Measurements from ENCODE around the gene ACSBG1. TPM values are rescaled to one million over a fixed set of nuclear protein-coding genes. Genes with fewer than 3 reads are reported as not detected.
A peak's percentile ranks its signal among the peaks of the same experiment; 100 is the strongest.

Gene ACSBG1
- total RNA-seq, 2 experiments from 2014 or later: 0.02 TPM; not detected in 1

DNA sequence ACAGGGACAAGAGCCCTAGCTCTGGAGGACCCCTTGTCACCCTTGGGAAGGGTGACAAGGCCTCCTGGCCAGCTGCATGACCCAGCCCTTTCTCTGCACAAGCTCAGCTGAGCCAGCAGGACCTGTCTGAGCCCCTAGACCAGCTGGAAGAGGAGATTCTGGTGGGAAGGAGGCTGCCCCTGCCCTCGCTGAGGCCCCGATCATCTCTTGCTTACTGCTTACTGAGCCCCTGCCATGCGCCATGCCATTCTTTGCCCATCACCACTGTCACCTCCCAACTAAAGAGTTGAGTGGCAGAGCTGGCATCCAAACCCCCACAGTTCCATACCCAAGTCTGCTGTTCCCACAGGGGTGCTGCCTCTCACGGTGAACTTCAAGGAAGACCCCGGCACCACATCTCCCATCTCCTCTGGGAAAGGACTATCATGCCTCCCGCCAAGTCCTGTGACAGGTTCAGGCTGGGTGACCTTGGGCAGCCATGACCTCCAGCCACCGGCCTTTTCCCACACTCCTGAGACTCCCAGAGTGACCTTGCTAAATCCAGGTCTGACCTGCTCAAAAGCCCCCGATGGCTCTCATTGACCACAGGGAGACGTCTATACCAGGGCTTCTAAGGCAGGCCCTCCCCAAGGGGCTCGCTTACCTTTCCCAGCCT, 34.0 kb downstream of the ACSBG1 start:
- POLR2A ChIA-PET: no interaction called here
- intact Hi-C loops (cut with DNase I, micrococcal nuclease): no loop called here
- Mint-ChIP-seq H3K36me3 (ENCODE audit: low read depth) (no peaks in the 10 kb centered on the region), H3K9me3 (ENCODE audit: low read depth) (no peaks in the 10 kb centered on the region), H3K27ac (no peak overlapping the region), H3K4me3 (no peak overlapping the region), H3K27me3 (no peaks in the 10 kb centered on the region), H3K4me1 (no peaks in the 10 kb centered on the region)
- CTCF ChIA-PET: interaction anchor here (0.6 to 1.9 kb wide), 3 partner anchors 16 to 287 kb away, joined by 3 to 4 read pairs (median 4); no protein-coding TSS in a partner anchor
- no peak for DNase-seq
- ATAC-seq: no peak

DNA sequence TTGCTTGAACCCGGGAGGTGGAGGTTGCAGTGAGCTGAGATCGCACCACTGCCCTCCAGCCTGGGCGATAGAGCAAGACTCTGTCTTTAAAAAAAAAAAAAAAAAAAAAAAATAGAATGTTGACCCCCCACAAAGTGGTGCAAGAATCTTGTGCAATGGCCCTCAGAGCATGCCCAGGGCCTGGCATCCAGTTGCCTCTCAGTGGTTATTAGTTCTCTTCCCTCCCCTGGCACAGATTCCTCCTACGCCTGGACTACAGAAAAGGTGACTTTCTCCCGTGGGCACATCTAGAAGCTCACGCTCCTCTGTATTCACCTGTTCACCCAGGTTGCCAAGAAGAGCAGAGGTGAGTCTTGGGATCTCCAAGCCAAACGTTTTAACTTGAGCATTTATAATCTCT, 36.7 kb downstream of the ACSBG1 start:
- no peak overlapping the region for H3K4me3 Mint-ChIP-seq
- intact Hi-C loops (cut with DNase I, micrococcal nuclease): loop anchor here in 1 of 2 experiments (5.0 kb wide), 1 partner anchor 285 kb away; no protein-coding TSS in a partner anchor
- no peaks in the 10 kb centered on the region for H3K4me1 Mint-ChIP-seq
- ATAC-seq (no peak), DNase-seq (no peak)
- H3K27ac Mint-ChIP-seq: no peak overlapping the region
- ChIA-PET POLR2A (no interaction called here), CTCF (interaction anchor here (0.7 to 3.3 kb wide), 5 partner anchors 26 to 199 kb away, joined by 3 to 47 read pairs (median 3); partner anchors contain the start of gene CIB2)
- no peaks in the 10 kb centered on the region for H3K36me3 Mint-ChIP-seq (ENCODE audit: low read depth)
- no peaks in the 10 kb centered on the region for H3K9me3 Mint-ChIP-seq (ENCODE audit: low read depth)
- no peaks in the 10 kb centered on the region for H3K27me3 Mint-ChIP-seq

DNA sequence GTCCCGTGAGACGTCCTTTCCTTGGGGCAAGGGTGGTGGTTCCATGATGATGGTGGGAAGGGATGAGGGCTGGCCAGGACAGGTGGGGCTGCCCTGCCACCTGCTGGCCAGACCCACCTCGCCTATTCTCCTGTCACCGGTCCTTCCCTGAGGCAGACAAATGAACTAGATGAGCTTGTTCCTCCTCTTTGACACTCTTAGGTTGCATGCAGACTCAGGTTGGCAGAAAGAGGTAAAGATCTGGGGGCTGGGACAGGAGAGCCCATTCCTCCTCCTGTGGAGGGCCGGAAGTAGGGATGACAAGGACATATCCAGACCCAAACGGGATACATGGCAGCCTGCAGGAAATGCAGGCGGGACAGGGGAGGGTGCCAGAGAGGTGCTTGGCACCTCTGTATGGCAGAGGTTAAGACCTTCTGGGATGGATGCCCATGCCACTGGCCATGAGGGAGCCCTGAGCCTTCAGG, 38.6 kb downstream of the ACSBG1 start:
- Mint-ChIP-seq H3K4me1 (no peaks in the 10 kb centered on the region), H3K9me3 (ENCODE audit: low read depth) (no peaks in the 10 kb centered on the region), H3K4me3 (no peak overlapping the region), H3K36me3 (ENCODE audit: low read depth) (no peaks in the 10 kb centered on the region), H3K27me3 (no peaks in the 10 kb centered on the region), H3K27ac (no peak overlapping the region)
- DNase-seq (peak; percentile 66), ATAC-seq (peak; percentile 87)
- CTCF ChIA-PET: interaction anchor here (0.7 to 3.3 kb wide), 36 partner anchors 9 to 288 kb away, joined by 3 to 47 read pairs (median 6); partner anchors contain the start of gene CIB2
- POLR2A ChIA-PET: no interaction called here
- intact Hi-C loops (cut with DNase I, micrococcal nuclease): loop anchor here (1.0 to 5.0 kb wide), 6 partner anchors 46 to 283 kb away; partner anchors contain the start of gene CIB2 (in 1 of the 2)

DNA sequence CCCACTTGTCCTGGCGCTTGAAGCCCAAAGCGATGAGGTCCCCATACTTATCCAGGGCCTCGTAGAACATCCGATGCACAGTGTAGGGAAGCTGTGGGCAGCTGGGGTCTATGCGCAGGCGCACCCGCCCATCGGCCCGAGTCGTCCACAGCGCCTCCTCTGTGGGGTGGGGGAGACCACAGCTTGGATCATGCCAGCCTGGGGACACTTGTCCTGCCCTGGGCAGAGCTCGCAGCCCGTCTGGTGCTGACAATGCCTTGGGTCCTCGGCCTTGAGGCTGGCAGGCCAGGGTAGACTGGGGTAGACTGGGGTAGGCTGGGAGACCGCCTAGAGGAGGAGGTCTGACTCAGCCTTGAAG, 39.8 kb downstream of the ACSBG1 start:
- Mint-ChIP-seq H3K4me3 (no peak overlapping the region), H3K27me3 (no peaks in the 10 kb centered on the region), H3K9me3 (ENCODE audit: low read depth) (peaks cover 3% of the 10 kb centered on the region), H3K4me1 (no peaks in the 10 kb centered on the region), H3K36me3 (ENCODE audit: low read depth) (no peaks in the 10 kb centered on the region), H3K27ac (no peak overlapping the region)
- ChIA-PET CTCF (interaction anchor here (0.6 to 3.3 kb wide), 18 partner anchors 10 to 287 kb away, joined by 3 to 47 read pairs (median 8); partner anchors contain the start of gene CIB2), POLR2A (no interaction called here)
- ATAC-seq (no peak), DNase-seq (no peak)
- intact Hi-C loops (cut with DNase I, micrococcal nuclease): no loop called here

DNA sequence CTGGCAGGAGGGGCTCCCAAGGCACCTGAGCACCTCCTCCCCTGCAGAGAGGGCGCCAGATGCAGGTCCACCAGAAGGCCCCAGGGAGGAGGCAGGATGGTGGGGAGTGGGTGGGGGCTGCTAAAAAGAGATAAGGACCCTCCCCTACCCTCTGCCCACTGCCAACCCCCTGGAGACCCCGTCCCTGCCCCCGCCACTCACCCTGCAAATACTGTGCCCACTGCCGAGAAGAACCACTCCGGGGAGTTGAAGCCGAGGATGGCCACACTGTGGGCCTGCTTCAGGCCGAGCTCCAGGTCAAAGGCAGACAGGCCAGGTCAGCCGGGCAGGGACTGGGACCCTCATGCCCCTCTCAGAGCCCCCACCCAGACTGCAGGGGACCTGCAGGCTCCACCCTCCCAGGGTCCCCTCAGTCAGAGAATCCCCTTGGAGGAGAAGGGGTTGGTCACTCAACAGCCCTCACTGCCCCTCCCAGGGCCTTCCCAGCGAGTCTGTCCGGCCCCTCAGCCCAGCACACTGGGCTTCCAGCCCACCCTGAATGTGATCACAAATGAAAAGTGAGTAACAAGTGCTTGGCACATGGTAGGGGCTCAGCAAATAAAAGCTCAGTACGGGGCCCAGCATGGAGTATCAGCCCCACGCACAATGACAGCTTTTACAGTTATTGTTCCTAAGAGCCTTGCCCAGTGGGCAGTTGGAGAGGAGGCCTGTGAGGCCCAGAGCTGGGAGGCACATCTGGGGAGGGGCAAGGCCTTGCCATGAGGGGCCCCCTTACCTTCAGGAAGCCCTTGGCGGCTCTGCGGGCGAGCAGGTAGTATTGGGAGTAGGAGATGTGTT, 40.4 kb downstream of the ACSBG1 start:
- H3K9me3 Mint-ChIP-seq (ENCODE audit: low read depth): peaks cover 3% of the 10 kb centered on the region
- CTCF ChIA-PET: interaction anchor here (0.6 to 2.6 kb wide), 8 partner anchors 22 to 284 kb away, joined by 3 to 30 read pairs (median 4); no protein-coding TSS in a partner anchor
- H3K36me3 Mint-ChIP-seq (ENCODE audit: low read depth): no peaks in the 10 kb centered on the region
- intact Hi-C loops (cut with DNase I, micrococcal nuclease): no loop called here
- ATAC-seq: no peak
- DNase-seq: no peak
- H3K4me3 Mint-ChIP-seq: no peak overlapping the region
- no peaks in the 10 kb centered on the region for H3K4me1 Mint-ChIP-seq
- POLR2A ChIA-PET: no interaction called here
- no peak overlapping the region for H3K27ac Mint-ChIP-seq
- no peaks in the 10 kb centered on the region for H3K27me3 Mint-ChIP-seq

DNA sequence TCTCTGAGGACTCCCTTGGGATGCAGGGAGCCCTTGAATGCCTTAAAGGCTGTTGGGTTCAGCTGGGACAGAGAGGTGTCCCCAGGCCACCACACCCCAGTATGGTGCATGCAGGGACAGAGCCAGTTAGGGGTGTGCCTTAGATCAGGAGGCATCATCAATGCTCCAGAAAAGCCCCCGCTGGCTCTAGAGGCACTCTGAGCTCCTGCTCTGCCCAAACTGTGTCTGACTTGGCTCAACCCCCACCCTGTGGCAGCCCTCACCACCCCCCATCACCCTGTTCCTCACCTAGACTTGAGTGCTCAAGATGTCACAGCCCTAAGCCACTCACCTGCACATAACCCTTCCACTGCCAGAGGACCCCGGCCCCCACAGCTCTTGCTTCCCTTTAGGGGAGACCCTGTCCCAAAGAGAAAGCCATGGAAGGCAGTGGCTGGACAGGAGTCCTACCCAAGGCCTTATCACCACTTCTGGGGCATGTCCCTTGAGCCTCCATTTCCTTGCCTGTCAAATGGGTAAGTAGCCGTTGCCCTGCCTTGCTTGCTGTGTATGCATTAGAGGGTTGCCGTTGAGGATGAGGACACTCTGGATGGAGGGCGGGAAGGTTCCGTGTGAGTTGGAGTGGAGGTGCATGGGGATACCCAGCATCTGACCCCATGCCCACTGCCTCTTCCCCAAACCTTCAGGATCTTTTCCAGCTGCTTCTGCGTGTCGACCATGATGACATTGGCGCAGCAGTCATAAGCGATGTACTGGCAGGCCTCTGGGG, 41.4 kb downstream of the ACSBG1 start:
- H3K4me3 Mint-ChIP-seq: no peak overlapping the region
- H3K9me3 Mint-ChIP-seq (ENCODE audit: low read depth): peaks cover 3% of the 10 kb centered on the region
- ATAC-seq (no peak), DNase-seq (no peak)
- H3K36me3 Mint-ChIP-seq (ENCODE audit: low read depth): no peaks in the 10 kb centered on the region
- intact Hi-C loops (cut with DNase I, micrococcal nuclease): no loop called here
- no peaks in the 10 kb centered on the region for H3K4me1 Mint-ChIP-seq
- H3K27ac Mint-ChIP-seq: no peak overlapping the region
- ChIA-PET CTCF (interaction anchor here (1.0 kb wide), 1 partner anchor 233 kb away, joined by 5 read pairs; no protein-coding TSS in a partner anchor), POLR2A (no interaction called here)
- no peaks in the 10 kb centered on the region for H3K27me3 Mint-ChIP-seq

DNA sequence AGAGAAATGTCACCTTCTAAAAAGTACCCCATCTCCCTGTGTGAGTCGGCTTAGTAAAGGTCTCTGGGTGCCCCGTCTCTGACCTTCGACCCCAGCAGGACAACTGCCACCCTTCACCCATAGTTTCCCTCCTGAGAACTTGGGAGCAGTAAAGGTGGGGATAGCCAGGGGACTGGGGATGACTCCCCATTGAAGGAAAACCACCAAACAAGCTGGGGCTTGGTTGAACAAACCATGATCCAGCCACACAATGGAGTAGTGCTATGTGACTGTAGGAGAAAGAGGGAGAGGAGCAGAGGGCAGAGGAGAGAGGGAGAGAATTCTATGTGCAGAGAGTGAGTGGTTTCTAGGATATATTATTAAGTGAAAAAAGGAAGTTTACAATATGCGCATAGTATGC, 51.5 kb downstream of the ACSBG1 start:
- H3K27ac Mint-ChIP-seq: no peak overlapping the region

DNA sequence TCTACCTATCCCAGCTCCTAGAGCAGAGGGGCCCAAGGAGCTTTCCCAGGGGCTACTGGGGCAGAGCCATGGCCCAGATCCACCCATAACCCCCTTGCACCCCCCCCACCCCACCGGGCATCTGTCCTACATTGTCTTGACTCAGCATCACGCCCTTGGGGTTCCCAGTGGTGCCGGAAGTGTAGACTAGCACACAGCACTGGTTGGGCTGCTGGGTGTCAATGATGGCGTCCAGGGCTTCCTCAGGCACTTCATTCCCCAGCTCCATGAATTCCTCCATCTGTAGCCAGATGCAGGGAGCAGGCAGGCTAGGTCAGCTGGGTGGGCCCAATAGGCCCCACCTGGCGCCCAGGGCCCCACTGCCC, 52.0 kb downstream of the ACSBG1 start:
- no peaks in the 10 kb centered on the region for H3K4me1 Mint-ChIP-seq
- POLR2A ChIA-PET: no interaction called here
- no peaks in the 10 kb centered on the region for H3K36me3 Mint-ChIP-seq (ENCODE audit: low read depth)
- intact Hi-C loops (cut with DNase I, micrococcal nuclease): no loop called here
- no peaks in the 10 kb centered on the region for H3K9me3 Mint-ChIP-seq (ENCODE audit: low read depth)
- H3K27me3 Mint-ChIP-seq: no peaks in the 10 kb centered on the region
- H3K27ac Mint-ChIP-seq: no peak overlapping the region
- CTCF ChIA-PET: no interaction called here
- ATAC-seq: no peak
- H3K4me3 Mint-ChIP-seq: no peak overlapping the region
- no peak for DNase-seq

More for the DNA sequence above, 51.5 kb downstream of the ACSBG1 start:
- Mint-ChIP-seq H3K36me3 (ENCODE audit: low read depth) (no peaks in the 10 kb centered on the region), H3K4me1 (no peaks in the 10 kb centered on the region), H3K27me3 (no peaks in the 10 kb centered on the region), H3K4me3 (no peak overlapping the region), H3K9me3 (ENCODE audit: low read depth) (no peaks in the 10 kb centered on the region)
- ChIA-PET POLR2A (no interaction called here), CTCF (no interaction called here)
- intact Hi-C loops (cut with DNase I, micrococcal nuclease): no loop called here
- no peak for DNase-seq
- no peak for ATAC-seq

DNA sequence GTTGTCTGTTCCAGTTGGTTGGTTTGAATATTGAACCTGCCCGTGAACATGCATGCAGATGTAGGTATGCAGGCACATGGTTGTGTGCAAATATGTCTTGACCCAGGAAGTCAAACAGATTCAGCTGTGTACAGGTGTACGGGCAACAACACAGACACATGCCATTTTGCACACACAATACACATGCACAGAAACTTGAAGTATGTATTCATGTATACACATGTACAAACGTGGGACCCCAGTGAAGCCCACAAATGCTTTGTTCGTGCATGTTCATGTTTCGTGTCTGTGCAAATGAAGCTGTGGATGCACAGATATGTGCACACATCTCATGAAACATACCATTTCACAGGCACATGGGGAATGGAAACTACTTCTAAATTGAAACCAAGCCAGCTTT, 54.5 kb downstream of the ACSBG1 start:
- H3K4me3 Mint-ChIP-seq: no peak overlapping the region
- no peaks in the 10 kb centered on the region for H3K9me3 Mint-ChIP-seq (ENCODE audit: low read depth)
- no peak for DNase-seq
- no peak for ATAC-seq
- ChIA-PET POLR2A (no interaction called here), CTCF (interaction anchor here (1.0 kb wide), 1 partner anchor 63 kb away, joined by 6 read pairs; no protein-coding TSS in a partner anchor)
- peaks cover 2% of the 10 kb centered on the region for H3K4me1 Mint-ChIP-seq
- intact Hi-C loops (cut with DNase I, micrococcal nuclease): no loop called here
- no peak overlapping the region for H3K27ac Mint-ChIP-seq
- H3K27me3 Mint-ChIP-seq: no peaks in the 10 kb centered on the region
- no peaks in the 10 kb centered on the region for H3K36me3 Mint-ChIP-seq (ENCODE audit: low read depth)

DNA sequence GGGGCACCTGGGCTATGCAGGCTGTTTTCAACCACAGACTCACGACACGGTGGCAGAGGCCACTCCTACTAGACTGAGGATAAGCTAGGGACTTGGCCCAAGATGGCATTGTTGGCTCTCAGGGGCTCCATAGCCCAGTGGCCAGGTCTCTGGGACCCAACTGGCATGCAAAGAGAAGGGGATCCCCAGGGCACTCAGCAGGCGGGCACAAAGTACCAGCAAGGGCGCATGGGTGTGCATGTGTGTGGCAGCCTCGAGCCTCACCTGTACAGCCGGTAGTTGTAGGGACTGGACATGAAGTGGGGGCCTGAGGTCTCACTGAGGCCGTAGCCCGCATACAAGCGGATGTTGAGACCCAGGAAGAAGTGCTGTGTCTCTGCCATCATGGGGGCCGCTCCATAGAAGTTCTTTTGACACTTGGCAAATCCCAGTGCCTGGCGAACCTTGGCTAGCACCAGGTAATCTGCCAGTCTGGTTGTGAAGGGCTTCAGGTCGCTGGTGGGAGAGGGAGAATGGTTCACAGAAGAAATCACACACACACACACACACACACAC, 55.0 kb downstream of the ACSBG1 start:
- peaks cover 2% of the 10 kb centered on the region for H3K36me3 Mint-ChIP-seq (ENCODE audit: low read depth)
- ATAC-seq: no peak
- no peak overlapping the region for H3K27ac Mint-ChIP-seq
- H3K4me3 Mint-ChIP-seq: no peak overlapping the region
- no peak for DNase-seq
- intact Hi-C loops (cut with DNase I, micrococcal nuclease): no loop called here
- ChIA-PET POLR2A (no interaction called here), CTCF (interaction anchor here (1.2 to 2.8 kb wide), 2 partner anchors 16 to 49 kb away, joined by 4 to 12 read pairs; no protein-coding TSS in a partner anchor)
- no peaks in the 10 kb centered on the region for H3K27me3 Mint-ChIP-seq
- no peaks in the 10 kb centered on the region for H3K9me3 Mint-ChIP-seq (ENCODE audit: low read depth)
- peaks cover 6% of the 10 kb centered on the region for H3K4me1 Mint-ChIP-seq

DNA sequence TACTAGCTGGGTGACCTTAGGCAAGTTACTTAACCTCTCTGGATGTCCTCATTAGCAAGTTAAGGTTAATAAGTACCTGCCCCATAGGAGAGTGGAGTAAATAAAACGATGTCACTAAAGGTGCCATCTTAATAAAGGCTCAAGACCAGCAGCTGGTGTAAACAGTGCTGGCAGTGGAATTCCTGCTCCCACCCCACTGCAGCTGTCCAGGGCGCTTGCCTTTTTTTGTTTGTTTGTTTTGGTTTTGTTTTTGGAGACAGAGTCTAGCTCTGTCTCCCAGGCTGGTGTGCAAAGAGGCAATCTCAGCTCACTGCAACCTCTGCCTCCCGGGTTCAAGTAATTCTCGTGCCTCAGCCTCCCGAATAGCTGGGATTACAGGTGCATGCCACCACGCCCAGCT, 56.3 kb downstream of the ACSBG1 start:
- H3K9me3 Mint-ChIP-seq (ENCODE audit: low read depth): no peaks in the 10 kb centered on the region
- DNase-seq (no peak), ATAC-seq (no peak)
- CTCF ChIA-PET: interaction anchor here (0.6 to 2.8 kb wide), 8 partner anchors 8 to 213 kb away, joined by 3 to 14 read pairs (median 4); no protein-coding TSS in a partner anchor
- no peak overlapping the region for H3K4me3 Mint-ChIP-seq
- peaks cover 6% of the 10 kb centered on the region for H3K36me3 Mint-ChIP-seq (ENCODE audit: low read depth)
- peaks cover 17% of the 10 kb centered on the region for H3K4me1 Mint-ChIP-seq
- H3K27ac Mint-ChIP-seq: no peak overlapping the region
- POLR2A ChIA-PET: no interaction called here
- H3K27me3 Mint-ChIP-seq: no peaks in the 10 kb centered on the region
- intact Hi-C loops (cut with DNase I, micrococcal nuclease): no loop called here

Measured in activated CD4-positive, alpha-beta T cell treated with anti-CD3 and anti-CD28 coated beads for 36 hours (primary cell).